Smooth muscle cell of the brain vasculature (primary cell): ENCODE results near the gene NAP1L4.
A peak's percentile ranks its signal among the peaks of the same experiment; 100 is the strongest.

Experiments used
- DNase-seq: peaks from one replicate; pipeline ENCODE4 v3.0.0-alpha.2; 2012; ENCODE audit warnings: low read depth, low spot score

NAP1L4 gene

DNA sequence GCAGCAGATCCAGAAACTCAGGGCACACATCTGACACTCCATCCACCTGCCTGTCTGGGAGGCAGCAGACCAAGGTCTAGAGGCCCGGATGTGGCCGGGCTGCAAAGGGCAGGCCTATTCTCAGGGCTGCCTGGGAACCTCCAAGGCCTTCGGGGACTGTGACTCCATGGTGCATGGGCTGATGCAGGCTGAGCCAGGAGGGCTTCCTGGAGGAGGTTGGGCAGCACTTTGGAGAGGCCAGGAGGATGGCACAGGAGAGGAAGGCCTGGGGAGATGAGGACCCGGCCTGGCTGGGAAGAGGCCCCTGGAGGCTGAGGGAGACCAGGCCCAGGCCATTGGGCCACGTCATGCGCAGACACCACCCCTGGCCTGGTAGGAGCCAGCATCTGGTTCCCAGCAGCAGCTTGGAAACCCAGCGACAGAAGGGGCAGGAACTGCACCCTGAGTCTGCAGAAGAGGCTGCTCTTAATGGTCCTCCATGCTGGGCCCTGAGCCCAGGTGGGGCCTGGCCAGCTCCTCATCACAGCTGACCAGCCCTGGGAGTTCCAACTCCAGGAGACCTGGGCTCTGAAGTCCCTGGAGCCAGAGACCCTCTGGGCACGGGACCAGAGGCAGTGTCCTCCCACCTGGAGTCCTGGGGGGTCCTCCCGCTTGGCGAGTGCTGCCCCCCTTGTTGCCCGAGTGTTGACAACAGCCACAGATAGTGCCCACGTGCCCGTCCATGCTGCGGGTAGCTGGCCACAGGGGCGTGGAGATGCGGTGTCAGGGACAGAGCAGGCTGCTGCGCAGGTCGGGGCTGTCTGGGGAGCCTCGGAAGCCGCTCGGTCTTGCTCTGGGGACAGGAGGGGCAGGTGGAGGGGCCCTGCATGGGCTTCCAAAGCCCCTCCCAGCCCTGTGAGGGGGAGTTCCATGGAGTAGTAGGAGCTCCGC is 68.4 kb downstream of the NAP1L4 start:
- no peak for DNase-seq

DNA sequence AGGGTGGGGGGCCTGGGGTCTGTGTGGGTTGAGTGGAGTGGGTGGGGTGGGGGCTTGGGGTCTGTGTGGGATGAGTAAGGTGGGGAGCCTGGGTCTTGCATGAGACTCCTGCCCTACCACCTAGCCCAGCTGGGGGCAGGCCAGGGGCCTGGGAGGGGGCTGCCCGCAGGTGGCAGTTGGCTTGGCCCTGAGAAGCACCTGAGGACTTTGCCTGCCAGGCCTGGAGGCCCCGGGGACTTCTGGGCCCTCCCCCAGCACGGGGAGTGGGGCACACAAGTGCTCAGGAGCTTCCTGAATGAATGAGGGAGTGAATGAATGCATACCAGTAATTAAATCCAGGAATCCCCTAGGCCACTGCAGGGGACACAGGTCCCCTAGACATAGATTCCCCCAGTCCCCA is 69.5 kb downstream of the NAP1L4 start:
- no peak for DNase-seq

DNA sequence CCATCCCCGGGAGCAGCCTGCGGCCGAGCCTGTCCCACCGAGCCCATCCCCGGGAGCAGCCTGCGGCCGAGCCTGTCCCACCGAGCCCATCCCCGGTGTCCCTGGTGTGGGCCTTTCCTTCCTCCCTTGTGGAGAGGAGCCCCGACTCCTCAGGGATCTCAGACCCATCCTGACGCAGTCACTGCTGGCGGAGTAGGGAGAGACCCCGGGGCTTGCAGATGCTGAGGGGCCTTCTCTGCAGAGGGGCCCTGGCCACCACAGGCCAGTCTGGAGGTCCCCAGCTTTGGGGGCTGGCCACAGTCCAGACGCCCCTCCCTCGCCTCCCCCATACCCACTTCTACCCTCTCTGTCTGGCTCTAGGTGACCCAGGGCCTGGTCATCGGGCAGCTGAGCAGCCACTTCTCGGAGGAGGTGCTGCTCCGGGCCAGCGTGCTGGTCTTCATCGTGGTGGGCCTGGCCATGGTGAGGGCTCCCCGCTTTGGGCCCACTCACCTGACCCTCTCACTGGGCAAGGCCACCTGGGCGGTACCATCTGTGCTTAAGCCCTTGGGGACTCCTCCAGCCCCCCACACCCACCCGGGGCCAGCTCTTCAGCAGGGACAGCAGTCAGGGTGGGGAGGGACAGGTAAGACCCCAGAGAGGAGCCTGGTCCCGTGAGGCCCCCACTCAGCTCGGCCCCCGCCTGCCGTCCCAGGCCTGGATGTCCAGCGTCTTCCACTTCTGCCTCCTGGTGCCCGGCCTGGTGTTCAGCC is 70.2 kb downstream of the NAP1L4 start:
- DNase-seq: no peak

DNA sequence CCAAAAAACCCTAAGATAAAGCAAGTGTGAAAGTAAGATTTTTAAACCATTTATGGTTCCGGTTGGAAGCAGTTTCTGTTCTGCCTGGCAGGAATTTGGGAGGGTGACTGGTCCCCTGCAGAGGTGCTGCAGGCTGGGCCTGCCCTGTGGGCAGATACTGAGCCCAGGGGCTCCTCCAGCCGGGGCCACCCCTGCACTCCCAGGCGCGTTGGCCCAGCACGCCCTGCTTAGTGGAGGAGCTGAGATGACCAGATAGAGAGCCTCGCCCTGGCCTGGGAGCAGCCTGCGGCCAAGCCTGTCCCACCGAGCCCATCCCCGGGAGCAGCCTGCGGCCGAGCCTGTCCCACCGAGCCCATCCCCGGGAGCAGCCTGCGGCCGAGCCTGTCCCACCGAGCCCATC is 70.9 kb downstream of the NAP1L4 start:
- DNase-seq: no peak

DNA sequence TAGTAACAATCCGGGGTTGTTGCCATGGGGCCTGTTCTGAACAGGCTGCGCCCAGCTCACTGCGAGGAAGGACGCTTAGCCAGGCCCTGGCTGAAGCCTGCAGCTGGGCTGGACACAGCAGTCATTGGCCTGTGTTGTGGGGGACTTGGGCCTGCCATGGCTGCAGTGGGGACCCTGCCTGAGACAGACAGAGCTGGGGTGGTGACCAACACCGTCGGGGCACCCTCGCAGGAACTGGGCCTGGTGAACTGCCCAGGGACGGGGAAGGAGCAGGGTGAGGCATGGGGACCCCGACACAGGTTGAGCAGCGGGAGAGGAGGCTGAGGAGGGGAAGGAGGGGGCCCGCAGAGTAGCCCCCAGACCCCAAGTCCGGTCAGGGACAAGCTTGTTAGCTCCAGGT is 71.8 kb downstream of the NAP1L4 start:
- no peak for DNase-seq

DNA sequence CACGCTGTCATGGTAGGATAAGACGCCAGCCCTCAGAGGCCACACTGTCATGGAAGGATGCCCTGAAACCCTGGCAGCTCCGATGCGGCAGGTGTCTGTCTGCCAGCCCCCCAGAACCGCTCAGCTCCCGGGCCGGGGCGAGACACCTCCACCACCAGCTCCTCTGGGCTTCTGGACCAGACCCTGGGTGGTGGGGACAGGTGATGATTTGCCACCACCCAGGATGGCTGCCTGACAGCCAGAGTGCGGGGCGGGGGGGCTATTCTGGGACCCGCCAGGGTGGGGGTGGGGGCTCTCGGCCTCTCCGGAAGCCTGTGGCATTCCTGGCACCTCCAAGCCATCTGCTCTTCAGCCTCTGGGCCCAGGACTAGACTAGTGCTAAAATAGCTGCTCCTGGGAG is 72.3 kb downstream of the NAP1L4 start:
- no peak for DNase-seq

DNA sequence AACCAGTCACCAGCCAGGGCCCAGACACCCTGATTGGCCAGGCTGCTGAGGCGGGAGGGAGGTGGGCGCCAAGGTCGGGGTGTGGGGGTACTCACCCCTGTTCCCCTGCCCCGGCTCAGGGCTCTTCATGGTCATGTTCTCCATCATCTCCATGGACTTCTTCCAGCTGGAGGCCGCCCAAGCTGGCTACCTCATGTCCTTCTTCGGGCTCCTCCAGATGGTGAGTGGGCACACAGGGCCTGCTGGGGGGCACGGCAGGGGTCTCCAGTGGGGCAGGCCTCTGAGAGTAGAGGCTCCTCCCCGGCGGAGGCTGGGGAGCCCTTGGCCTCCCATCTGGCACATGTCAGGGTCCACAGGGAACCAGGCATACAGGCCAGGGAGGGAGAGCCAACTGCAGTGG is 72.9 kb downstream of the NAP1L4 start:
- DNase-seq: no peak

DNA sequence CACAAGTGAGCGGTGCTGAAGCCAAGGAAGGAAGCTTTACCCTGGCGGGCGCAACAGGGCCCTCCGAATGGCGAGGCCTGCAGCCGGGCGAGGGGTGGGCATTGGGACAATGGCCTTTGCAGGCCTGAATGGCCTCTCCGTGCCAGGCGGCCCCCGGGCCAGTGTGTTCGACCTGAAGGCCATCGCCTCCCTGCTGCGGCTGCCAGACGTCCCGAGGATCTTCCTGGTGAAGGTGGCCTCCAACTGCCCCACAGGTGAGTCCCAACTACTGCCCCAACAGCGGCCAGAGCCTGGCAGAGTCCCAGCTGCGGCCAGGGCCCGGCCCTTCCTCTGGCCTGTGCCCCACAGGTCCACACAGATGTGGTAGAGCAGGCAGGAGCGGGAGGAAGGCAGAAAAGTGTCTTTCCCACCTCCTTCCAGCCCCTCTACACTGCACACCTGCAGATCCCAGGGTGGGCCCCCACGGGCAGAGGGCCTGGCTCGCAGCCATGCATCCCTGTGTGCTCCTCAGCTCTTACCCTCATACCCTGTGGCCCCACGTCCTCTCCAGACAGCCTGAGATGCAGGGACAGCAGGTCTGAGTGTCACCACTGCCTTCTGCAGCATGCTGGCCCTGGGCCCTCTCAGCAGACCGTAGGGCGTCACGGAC is 74.2 kb downstream of the NAP1L4 start:
- no peak for DNase-seq

DNA sequence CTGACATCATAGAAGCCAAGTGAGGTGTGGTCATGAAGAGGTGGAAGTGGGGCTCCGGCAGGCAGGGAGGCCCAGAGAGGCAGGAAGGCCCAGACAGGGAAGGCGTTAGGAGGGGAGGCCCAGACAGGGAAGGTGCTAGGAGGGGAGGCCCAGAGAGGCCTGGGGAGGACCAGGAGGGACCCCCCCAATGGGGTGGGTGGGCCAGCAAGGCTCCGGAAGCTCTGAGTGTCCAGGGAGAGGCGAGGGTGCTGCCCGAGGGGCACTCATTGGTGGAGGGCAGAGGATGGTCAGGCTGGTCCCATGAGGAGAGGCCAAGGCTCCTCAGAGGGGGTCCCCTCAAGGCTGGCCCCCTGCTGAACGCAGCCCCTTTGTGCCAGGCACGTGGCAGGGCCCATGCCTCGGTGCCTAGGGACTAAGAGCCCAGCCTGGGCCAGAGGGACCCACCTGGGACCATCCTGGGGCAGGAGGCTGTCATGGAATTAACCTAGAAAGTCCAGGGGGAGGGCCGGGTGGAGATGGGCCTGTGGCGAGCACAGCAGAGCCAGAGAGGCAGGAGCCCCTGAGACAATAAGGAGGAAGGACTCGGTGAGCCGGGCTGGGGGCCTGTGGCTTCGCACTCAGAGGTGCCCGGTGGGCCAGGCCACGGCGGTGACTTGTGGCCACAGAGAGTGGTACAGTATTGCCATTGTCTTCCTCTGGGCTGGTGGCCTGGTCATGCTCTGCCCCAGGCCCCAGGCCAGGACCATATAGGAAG is 75.1 kb downstream of the NAP1L4 start:
- DNase-seq: no peak

DNA sequence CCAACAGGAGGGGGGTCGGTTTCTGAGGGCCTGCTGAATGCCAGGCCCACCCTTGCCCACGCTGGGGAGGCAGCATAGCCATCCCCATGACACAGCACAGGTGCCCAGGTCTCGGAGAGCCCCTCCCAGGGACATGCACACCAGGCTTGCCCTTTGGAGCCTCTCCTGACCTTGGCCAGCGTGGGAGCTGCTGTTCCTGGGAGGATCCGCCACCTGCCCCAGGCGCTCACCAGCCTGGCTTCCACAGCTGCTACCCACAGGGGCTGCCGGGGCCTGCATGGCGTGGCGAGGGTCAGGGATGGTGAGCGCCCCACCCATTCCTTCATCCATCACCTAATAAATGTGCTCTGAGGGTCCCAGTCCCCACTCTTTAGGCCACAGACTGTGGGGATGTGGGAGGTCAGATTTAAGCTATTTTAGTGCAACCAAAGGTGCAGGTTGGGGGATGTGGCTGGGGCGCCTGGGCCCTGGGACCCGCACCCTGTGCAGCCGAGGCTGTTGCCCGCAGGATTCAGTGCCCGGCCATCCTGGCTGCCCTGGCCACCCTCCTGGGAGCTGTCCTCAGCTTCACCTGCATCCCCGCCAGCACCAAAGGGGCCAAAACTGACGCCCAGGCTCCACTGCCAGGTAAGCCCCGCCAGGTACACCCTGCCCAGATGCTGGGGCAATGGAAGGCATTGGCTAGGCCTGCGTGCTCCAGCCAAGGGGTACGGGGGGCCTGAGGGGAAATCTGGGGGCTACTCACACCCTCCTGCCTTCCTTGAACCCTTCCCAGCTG is 75.8 kb downstream of the NAP1L4 start:
- no peak for DNase-seq

DNA sequence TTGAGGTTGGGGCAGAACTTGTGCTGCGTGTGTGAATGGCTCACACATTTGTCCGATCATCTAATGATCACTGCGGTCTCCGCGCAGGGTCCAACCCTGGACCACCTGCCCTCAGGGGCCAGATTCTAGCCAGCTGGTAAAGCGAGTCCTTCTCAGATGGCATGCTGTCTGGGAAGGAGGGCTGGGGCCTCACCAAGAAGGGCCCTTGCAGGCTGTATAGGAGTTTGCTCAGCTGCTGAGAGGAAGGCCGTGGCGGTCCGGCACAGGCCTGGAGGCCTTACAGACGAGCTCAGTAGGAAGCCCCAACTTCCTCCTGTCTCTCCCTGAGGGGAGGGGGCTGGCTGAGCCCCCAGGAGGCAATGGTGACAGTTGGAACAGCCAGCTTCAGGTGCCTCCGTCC is 76.7 kb downstream of the NAP1L4 start:
- DNase-seq: no peak

DNA sequence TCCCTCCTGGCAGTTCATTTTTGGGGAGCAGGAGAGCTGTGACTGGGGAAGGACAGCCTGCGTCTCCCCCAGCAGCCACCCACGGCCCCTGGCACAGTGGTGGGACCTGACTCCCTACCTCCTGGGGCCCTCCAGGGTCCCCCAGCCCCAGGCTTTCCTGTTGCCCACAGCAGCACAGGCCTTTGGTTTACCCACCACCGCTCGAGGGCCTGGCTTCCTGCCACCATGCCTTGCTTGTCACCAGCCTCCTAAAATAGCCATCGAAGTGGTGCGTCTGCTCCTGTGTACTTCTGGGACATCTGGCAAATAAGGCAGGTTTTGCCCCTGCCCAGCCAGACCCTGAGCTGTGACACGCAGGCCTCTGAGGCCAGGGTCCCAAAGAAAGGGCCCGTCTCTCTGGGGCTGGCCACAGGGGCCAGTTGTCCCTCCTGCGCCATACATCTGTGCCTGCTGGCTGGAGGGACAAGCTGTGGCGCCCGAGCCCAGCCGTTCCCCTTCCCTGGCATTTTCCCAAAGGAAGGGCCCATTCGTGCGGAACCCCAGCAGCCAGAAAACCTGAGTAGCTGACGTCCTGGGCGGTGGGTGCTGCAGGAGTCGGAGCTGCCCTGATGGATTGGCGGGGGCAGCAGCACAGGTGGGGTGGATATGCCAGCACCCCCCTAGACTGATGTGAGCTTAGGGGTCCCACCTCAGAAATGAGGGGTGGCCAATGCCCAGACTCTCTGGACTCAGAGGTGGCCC is 77.5 kb downstream of the NAP1L4 start:
- DNase-seq: no peak

DNA sequence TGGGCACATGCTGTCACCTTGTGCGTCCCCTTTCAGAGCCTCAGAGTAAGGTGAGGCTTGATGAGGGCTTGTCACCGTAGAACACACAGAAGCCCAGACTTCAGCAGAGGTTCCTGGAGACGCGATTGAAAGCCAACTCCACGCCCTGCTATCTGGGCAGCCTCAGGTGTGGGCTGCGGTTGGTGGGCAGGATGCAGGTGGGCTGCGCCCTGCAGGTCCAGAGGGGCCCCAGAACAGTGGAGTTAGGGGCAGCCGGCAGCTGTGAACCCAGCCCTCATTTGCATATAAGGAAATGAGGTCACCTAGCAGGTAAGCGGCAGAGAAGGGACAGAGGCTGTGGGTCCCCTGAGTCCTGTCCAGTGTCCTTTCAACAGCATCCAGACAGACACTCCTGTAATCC is 78.4 kb downstream of the NAP1L4 start:
- DNase-seq: no peak

DNA sequence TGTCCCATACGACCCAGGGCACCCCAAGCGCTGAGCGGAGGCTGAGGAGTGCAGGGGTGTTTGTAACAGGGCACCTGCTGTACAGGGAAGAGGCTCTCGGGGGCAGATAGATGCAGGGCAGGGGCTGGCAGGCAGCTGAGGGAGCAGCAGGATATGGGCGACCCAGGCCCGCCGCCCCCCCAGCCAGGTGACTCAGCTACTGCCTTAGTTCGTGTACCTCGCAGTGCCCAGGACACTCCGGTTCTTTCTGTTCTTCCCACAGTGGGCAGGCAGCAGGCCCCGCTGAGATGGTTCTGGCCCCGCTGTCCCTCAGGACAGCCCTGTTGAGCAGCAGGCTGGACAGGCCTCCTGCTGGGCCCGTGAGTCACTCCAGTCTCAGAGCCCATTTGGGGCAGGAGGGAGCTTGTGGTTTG is 79.1 kb downstream of the NAP1L4 start:
- no peak for DNase-seq

DNA sequence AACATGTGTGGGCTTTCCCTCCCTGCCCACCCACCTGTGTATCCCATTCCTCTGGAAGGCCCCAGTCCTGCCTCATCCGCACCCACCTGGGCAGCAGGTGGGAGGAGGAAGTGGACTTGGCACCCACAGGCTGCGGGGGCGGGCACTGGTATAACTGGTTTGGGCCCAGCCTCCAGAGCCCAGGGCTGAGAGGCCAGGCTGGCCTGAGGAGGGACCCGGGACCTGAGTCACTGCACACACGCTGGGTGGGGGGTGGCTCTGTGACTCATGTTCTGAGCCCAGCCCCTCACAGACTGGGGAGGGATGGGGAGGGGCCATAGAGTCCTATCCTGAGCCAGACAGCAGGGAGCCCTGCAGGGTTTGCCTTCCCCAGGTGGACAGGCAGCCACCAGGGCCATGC is 79.6 kb downstream of the NAP1L4 start:
- peak; percentile 71 for DNase-seq

DNA sequence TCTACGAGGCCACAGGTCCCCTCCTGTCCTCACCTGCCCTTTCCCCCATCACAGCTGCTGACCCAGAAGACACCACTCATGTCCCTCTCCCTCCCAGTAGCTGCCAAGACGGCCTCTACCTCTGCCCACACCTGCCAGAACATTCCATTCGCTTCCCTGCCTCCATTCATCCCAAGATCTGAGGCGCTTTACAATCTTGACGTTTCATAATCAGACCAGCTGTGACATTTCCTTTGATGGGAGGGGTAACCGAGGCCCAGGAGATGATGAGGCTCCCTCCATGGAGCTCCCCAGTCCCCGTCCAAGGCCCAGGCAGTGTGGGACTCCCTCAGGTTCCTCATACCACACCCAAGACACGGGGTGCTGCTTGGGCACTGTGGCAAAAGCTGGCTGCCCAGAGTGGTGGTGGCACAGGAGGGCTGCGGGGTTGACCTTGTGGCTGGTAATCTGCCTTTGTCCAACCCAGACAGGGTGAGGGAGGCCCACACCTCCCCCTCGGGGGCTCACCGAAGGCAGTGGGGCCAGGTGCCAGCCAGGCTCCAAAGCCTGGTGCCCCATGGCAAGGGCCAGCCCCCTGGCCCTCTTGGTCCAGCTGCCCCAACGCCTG is 80.2 kb downstream of the NAP1L4 start:
- no peak for DNase-seq

DNA sequence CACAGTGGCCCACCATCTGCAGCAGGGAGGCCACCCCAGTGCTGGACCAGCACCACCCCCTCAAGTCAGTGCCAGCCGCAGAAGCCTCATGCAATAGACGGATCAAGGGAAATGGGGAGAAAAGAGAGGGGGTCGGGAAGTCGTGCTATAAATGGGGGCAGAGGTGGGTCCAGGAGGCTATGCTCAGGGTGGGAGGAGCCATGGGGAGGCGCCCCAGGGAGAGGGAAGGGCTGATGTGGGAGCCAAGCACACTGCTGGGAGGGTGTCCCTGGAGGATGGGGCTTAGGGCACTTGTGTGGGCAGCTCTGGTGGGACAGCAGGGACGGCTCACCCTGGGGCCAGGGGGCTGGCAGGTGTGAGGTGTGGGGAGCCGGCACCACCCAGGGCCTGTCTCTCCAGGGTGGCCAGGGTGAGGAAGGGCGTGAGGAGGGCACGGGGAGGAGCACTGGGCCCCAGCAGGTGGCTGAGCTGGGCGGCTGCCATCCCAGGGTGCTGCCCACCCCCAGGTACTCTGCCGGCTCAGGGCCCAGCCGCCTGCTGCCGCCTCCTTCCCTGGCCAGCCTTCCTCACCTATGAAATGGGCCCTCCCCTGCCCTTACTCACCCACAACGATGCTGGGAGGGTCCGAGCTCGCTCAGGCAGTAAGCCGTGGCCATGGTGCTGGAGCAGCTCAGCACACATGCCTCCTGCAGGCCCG is 80.9 kb downstream of the NAP1L4 start:
- no peak for DNase-seq

DNA sequence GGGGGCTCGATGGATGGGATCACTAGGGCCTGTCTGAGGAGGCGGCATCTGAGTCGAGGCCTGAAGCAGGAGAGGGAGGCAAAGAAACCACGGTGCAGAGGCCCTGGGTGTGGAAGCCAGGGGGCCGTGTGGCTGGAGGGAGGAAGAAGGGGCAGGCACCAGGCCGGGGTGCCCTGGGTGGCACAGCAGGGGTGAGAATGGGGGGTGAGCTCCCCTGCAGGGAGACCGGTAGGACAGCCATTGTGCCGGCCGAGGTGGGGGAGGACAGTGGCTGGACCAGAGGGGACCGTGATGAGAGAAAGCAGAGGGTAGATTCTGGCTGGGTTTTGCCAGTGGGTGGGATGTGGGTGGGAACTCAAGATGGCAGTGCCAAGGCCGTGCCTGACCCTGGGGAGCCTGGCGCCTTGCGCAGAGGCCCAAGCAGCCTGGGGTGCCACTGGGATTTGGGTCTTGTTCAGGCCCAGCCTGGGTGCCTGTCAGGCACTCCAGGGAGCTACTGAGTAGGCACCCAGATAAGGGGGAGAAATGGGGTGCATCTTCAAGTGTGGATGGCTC is 81.7 kb downstream of the NAP1L4 start:
- no peak for DNase-seq
